Measurements from ENCODE around the gene ARHGEF5.
"Not testable (repeated sequence)": the region's sequence is repeated elsewhere in the genome, so short reads cannot be mapped to it uniquely, and the experiment has no call there.

ARHGEF5 gene

DNA sequence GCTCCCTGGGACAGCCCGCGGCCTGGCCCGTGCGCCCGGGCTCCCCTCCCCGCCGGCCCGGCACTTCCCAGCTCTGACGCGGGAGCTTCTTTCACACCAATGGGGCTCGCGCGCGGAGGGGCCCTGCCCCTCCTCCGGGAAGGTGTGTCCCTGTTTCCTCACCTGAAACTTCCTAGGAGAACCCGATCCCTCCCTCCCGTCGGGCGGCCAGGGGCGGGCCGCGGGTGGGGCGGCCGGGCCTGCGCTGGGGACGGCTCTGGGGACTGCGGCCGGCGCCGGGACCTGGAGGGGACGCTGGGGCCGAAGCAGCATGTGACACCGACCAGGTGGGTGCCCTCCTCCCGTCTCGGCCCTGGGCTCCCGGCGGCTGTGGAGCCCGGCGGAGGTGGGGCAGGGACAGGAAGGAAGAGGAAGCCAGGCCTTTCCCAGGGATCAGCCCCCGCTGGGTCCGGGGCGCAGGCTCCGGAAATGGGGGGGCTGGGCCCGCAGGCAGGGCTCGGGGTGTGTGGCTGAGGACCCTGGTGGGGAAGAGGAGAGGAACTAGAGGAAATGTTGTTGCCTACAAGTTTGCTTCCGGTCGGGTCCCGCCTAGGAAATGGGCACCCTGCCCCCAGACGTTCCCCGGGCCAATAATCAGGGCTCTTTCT is at the start of gene ARHGEF5:
TSS of gene ARHGEF5 (plus strand) at position 227 of the 647 bp plus-strand sequence. CDS start 7,268 bp downstream, outside the sequence.
- not testable (repeated sequence) for H3K27ac ChIP-seq (ENCODE audit: low read depth, low read length); H3K4me1 ChIP-seq (ENCODE audit: insufficient read depth, low read length); H3K9ac ChIP-seq (ENCODE audit: low read length); H3K4me3 ChIP-seq (ENCODE audit: low read depth in 1 of 2, low read length in 2 of 2); H3K9me3 ChIP-seq (ENCODE audit: low read length); H3K36me3 ChIP-seq (ENCODE audit: insufficient read depth, low read length); H3K27me3 ChIP-seq (ENCODE audit: control insufficient read depth in 1 of 2, insufficient read depth in 2 of 2, low read length in 2 of 2)

DNA sequence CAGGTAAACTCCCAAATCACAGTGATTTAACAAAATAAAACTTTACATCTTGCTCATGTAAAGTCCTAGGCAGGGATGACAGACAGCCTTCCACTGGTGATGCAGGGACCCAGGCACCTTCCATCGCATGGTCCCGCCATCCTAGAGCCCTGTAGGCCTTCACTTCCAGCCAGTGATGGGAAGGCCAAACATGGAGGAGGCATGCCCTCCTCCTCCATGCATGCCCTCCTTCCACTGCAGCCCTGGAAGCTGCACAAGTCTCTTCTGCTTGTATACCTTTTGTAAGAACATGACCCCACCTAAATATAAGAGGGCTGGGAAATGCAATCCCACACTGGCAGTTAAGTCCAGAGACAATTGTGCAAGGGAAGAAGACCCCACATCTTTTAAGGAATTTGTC is 45.5 kb upstream of the ARHGEF5 start:
- H3K27ac ChIP-seq (ENCODE audit: low read depth, low read length); H3K27me3 ChIP-seq (ENCODE audit: control insufficient read depth in 1 of 2, insufficient read depth in 2 of 2, low read length in 2 of 2); H3K9ac ChIP-seq (ENCODE audit: low read length): not testable (repeated sequence)

GRCh38 chr7:144311218-144311617 is 44.0 kb upstream of the ARHGEF5 start:
- not testable (repeated sequence) for H3K36me3 ChIP-seq (ENCODE audit: insufficient read depth, low read length); H3K9ac ChIP-seq (ENCODE audit: low read length); H3K9me3 ChIP-seq (ENCODE audit: low read length); H3K4me3 ChIP-seq (ENCODE audit: low read depth in 1 of 2, low read length in 2 of 2); H3K27me3 ChIP-seq (ENCODE audit: control insufficient read depth in 1 of 2, insufficient read depth in 2 of 2, low read length in 2 of 2); H3K27ac ChIP-seq (ENCODE audit: low read depth, low read length); H3K4me1 ChIP-seq (ENCODE audit: insufficient read depth, low read length)

More for the DNA sequence above, 45.5 kb upstream of the ARHGEF5 start:
- not testable (repeated sequence) for H3K36me3 ChIP-seq (ENCODE audit: insufficient read depth, low read length); H3K4me3 ChIP-seq (ENCODE audit: low read depth in 1 of 2, low read length in 2 of 2); H3K9me3 ChIP-seq (ENCODE audit: low read length); H3K4me1 ChIP-seq (ENCODE audit: insufficient read depth, low read length)

- H3K36me3 ChIP-seq (ENCODE audit: insufficient read depth, low read length); H3K27me3 ChIP-seq (ENCODE audit: control insufficient read depth in 1 of 2, insufficient read depth in 2 of 2, low read length in 2 of 2); H3K9me3 ChIP-seq (ENCODE audit: low read length); H3K4me3 ChIP-seq (ENCODE audit: low read depth in 1 of 2, low read length in 2 of 2); H3K9ac ChIP-seq (ENCODE audit: low read length); H3K4me1 ChIP-seq (ENCODE audit: insufficient read depth, low read length); H3K27ac ChIP-seq (ENCODE audit: low read depth, low read length): not testable (repeated sequence)
Measured at GRCh38 chr7:144311872-144312469, 43.2 kb upstream of the ARHGEF5 start, which contains the start of gene OR2A1. Gene OR2A1, plus strand, starts transcription at chr7:144312419. Its CDS starts 5,706 bp downstream, at chr7:144318125.

DNA sequence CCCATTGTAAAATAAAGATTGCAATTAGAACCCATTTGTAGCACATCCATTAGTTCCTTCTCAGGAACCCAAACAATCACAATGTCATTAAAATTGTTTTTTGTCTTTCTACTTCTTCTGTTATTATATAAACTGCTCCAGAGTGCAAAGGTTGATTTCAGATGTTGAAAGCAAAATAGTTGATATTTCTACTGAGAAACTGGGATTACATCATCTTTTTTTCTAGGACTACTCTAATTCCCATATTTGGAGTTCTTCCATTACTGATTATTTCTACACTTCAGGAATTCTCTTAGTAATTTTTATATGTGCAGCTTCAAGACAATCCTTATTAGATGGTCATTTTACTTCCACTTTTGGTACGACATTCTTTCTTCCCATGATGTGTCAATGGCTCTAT is 37.7 kb upstream of the ARHGEF5 start:
- not testable (repeated sequence) for H3K4me3 ChIP-seq (ENCODE audit: low read depth in 1 of 2, low read length in 2 of 2); H3K27ac ChIP-seq (ENCODE audit: low read depth, low read length); H3K9ac ChIP-seq (ENCODE audit: low read length); H3K36me3 ChIP-seq (ENCODE audit: insufficient read depth, low read length); H3K4me1 ChIP-seq (ENCODE audit: insufficient read depth, low read length); H3K9me3 ChIP-seq (ENCODE audit: low read length); H3K27me3 ChIP-seq (ENCODE audit: control insufficient read depth in 1 of 2, insufficient read depth in 2 of 2, low read length in 2 of 2)

DNA sequence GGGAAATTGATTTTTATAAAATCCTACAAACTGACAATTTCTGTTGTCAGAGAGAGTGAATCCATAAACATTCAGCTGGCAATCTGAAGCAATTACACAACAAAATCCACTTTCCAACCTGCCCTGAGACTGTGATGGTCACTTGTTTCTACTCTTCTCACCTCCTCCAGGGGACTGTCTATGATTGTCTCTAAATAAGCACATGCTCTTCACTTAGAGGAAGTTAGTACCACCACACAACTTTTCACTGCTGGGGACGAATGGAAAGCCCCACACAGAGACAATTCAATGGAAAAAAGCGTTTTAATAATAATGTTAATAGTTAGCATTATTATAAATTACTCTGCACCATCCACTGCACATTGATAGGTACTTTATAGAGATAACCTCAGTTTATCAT is 35.7 kb upstream of the ARHGEF5 start:
- H3K4me1 ChIP-seq (ENCODE audit: insufficient read depth, low read length); H3K4me3 ChIP-seq (ENCODE audit: low read depth in 1 of 2, low read length in 2 of 2); H3K27me3 ChIP-seq (ENCODE audit: control insufficient read depth in 1 of 2, insufficient read depth in 2 of 2, low read length in 2 of 2); H3K9ac ChIP-seq (ENCODE audit: low read length); H3K27ac ChIP-seq (ENCODE audit: low read depth, low read length); H3K9me3 ChIP-seq (ENCODE audit: low read length); H3K36me3 ChIP-seq (ENCODE audit: insufficient read depth, low read length): not testable (repeated sequence)

DNA sequence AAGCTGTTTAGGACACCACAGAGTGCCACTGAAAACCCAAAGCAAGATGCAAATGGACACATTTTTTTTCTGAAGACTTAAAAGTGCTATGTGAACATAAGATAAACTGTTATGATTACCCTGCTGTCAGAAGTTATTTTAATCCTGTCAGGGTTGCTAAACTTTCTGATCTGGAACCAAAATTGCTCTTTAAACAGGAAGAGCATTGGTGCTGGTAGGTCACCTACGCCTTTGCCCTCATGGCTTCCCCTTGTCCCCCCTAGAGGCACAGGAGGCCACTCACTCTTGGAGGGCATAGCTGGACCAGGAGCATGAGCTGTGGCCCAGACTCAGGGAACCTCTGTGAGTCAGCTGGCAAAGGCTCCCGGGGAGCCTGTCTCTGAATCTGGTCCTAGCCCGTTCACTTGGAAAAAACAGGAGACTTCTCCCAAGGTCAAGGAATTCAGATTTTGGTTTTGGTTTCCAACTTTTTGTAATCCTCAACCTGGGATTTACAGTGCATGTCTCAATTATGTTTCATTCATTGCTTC is 33.5 kb upstream of the ARHGEF5 start:
- not testable (repeated sequence) for H3K9ac ChIP-seq (ENCODE audit: low read length); H3K9me3 ChIP-seq (ENCODE audit: low read length); H3K4me3 ChIP-seq (ENCODE audit: low read depth in 1 of 2, low read length in 2 of 2); H3K36me3 ChIP-seq (ENCODE audit: insufficient read depth, low read length); H3K27me3 ChIP-seq (ENCODE audit: control insufficient read depth in 1 of 2, insufficient read depth in 2 of 2, low read length in 2 of 2); H3K27ac ChIP-seq (ENCODE audit: low read depth, low read length); H3K4me1 ChIP-seq (ENCODE audit: insufficient read depth, low read length)

DNA sequence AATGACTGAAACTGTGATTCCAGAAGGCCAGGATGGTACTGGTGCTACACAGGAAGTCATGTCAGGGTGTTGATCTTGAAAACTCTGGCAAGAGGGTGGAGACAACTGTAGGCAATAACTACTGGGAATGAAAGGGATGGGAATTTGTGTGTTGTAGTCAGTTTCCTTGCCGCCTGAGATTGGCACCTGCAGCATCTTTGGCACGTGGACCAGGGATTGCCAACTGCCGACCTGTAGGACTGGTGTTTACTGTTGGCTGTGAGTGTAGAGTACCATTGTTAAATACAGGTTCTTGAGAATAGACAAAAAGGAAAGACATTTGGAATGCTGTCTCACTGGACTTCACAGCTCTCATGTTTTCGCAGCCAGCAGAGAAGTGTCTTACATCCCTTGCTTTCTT is 31.8 kb upstream of the ARHGEF5 start:
- not testable (repeated sequence) for H3K4me3 ChIP-seq (ENCODE audit: low read depth in 1 of 2, low read length in 2 of 2); H3K9ac ChIP-seq (ENCODE audit: low read length); H3K27ac ChIP-seq (ENCODE audit: low read depth, low read length); H3K27me3 ChIP-seq (ENCODE audit: control insufficient read depth in 1 of 2, insufficient read depth in 2 of 2, low read length in 2 of 2); H3K36me3 ChIP-seq (ENCODE audit: insufficient read depth, low read length); H3K9me3 ChIP-seq (ENCODE audit: low read length); H3K4me1 ChIP-seq (ENCODE audit: insufficient read depth, low read length)

DNA sequence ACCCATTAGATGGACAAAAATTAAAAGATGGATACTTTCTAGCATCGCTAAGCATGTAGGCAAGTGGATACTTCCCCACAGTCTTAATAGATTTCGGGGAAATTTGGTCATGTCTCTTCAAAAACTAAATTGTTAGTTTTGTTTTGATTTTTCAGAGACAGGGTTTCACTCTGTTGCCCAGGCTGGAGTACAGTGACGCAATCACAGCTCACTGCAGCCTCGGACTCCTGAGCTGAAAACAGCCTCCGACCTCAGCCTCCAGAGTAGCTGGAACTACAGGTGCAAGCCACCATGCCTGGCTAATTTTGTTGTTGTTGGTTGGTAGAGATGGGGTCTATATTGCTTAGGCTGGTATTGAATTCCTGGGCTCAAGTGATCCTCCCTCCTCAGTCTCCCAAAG is 29.3 kb upstream of the ARHGEF5 start:
- H3K4me3 ChIP-seq (ENCODE audit: low read depth in 1 of 2, low read length in 2 of 2); H3K9ac ChIP-seq (ENCODE audit: low read length); H3K27ac ChIP-seq (ENCODE audit: low read depth, low read length); H3K36me3 ChIP-seq (ENCODE audit: insufficient read depth, low read length); H3K4me1 ChIP-seq (ENCODE audit: insufficient read depth, low read length); H3K9me3 ChIP-seq (ENCODE audit: low read length); H3K27me3 ChIP-seq (ENCODE audit: control insufficient read depth in 1 of 2, insufficient read depth in 2 of 2, low read length in 2 of 2): not testable (repeated sequence)

DNA sequence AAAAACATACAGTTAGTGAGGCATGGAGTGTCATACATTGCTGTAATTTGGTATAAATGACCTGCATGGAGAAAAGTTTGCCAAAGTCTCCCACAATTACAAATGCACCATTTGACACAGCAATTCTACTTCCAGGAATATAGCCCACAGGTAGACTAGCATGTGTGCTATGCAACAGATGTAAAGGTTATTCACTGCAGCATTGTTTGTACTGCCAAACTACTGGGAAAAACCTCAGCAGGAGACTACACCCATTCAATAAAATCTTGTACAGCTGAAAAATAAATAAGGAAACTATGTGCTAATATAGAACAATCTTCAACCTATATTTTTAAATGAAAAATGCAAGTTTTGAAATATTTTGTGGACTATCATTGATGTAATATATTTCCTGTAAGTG is 25.2 kb upstream of the ARHGEF5 start:
- H3K36me3 ChIP-seq (ENCODE audit: insufficient read depth, low read length); H3K9ac ChIP-seq (ENCODE audit: low read length); H3K4me1 ChIP-seq (ENCODE audit: insufficient read depth, low read length); H3K4me3 ChIP-seq (ENCODE audit: low read depth in 1 of 2, low read length in 2 of 2); H3K9me3 ChIP-seq (ENCODE audit: low read length); H3K27ac ChIP-seq (ENCODE audit: low read depth, low read length); H3K27me3 ChIP-seq (ENCODE audit: control insufficient read depth in 1 of 2, insufficient read depth in 2 of 2, low read length in 2 of 2): not testable (repeated sequence)

DNA sequence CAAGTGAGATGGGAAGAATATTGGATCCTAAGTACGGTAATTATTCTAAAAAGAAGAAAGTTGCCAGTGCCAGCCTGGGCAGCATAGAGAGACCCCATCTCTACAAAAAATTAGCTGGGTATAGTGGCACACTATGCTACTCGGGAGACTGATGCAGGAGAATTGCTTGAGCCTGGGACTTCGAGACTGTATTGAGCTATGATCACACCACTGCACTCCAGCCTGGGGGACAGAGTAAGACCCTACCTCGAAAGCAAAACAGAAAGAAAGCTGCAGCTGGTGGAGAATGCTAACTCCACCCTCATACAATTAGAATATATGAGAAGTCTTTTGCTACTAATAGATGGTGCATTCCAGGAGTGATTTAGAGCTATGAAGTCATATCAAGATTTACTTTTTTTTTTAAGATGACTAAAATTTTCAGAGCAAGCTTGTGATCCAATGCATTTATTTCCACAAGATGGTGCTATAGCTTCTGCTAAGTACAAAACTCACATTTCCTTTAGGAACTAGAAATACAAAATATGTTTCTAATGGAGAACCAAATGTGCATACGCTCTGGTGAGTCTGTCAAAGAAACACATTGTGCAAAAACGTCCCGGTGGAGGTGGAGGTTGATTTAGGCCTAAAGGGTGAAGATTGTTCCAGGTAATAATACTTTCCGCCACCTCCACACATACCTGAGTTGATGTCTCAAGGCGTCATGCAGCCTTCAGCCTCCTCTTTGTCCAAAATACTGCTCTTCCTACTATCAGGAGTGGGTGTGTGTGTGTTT is 23.8 kb upstream of the ARHGEF5 start:
- not testable (repeated sequence) for H3K27ac ChIP-seq (ENCODE audit: low read depth, low read length); H3K4me1 ChIP-seq (ENCODE audit: insufficient read depth, low read length); H3K4me3 ChIP-seq (ENCODE audit: low read depth in 1 of 2, low read length in 2 of 2); H3K9ac ChIP-seq (ENCODE audit: low read length); H3K36me3 ChIP-seq (ENCODE audit: insufficient read depth, low read length); H3K9me3 ChIP-seq (ENCODE audit: low read length); H3K27me3 ChIP-seq (ENCODE audit: control insufficient read depth in 1 of 2, insufficient read depth in 2 of 2, low read length in 2 of 2)

GRCh38 chr7:144331996-144332288 is 23.3 kb upstream of the ARHGEF5 start:
- H3K27ac ChIP-seq (ENCODE audit: low read depth, low read length); H3K27me3 ChIP-seq (ENCODE audit: control insufficient read depth in 1 of 2, insufficient read depth in 2 of 2, low read length in 2 of 2): not testable (repeated sequence)

More at GRCh38 chr7:144331996-144332288, 23.3 kb upstream of the ARHGEF5 start:
- not testable (repeated sequence) for H3K4me3 ChIP-seq (ENCODE audit: low read depth in 1 of 2, low read length in 2 of 2); H3K36me3 ChIP-seq (ENCODE audit: insufficient read depth, low read length); H3K9me3 ChIP-seq (ENCODE audit: low read length); H3K9ac ChIP-seq (ENCODE audit: low read length); H3K4me1 ChIP-seq (ENCODE audit: insufficient read depth, low read length)
